Fibroblast of lung (primary cell): ENCODE results near the gene MRPS34.
A peak's percentile ranks its signal among the peaks of the same experiment; 100 is the strongest.

Experiments used
- EZH2 ChIP-seq: IDR thresholded peaks from 2 replicates; pipeline ENCODE4 v1.5.1; 2012; ENCODE audit warnings: low read length, control low read depth, mild to moderate bottlenecking; ENCODE audit errors: missing control alignments
- TF ChIP-seq, protein P1 (sequence below), 2 donors: IDR thresholded peaks in 1 of 2; conservative IDR thresholded peaks in 1 of 2; 1 replicate in 1 of 2; 2 replicates in 1 of 2; pipeline ENCODE4 v1.5.1; 2011 to 2012; ENCODE audit warnings: low read length in 2 of 2, control low read depth in 1 of 2, inconsistent platforms in 1 of 2, low read depth in 1 of 2, mild to moderate bottlenecking in 1 of 2

- TF ChIP-seq, protein P1, sequence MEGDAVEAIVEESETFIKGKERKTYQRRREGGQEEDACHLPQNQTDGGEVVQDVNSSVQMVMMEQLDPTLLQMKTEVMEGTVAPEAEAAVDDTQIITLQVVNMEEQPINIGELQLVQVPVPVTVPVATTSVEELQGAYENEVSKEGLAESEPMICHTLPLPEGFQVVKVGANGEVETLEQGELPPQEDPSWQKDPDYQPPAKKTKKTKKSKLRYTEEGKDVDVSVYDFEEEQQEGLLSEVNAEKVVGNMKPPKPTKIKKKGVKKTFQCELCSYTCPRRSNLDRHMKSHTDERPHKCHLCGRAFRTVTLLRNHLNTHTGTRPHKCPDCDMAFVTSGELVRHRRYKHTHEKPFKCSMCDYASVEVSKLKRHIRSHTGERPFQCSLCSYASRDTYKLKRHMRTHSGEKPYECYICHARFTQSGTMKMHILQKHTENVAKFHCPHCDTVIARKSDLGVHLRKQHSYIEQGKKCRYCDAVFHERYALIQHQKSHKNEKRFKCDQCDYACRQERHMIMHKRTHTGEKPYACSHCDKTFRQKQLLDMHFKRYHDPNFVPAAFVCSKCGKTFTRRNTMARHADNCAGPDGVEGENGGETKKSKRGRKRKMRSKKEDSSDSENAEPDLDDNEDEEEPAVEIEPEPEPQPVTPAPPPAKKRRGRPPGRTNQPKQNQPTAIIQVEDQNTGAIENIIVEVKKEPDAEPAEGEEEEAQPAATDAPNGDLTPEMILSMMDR (conservative IDR thresholded peaks at IDR 0.05 in 1 of 2, IDR thresholded peaks at IDR 0.05 in 1 of 2; ENCODE audit: low read depth in 1 of 2, low read length in 2 of 2), result peak; percentile 63 to 75
- no peak for TF ChIP-seq EZH2
Observed at GRCh38 chr16:1812732-1813163, 39.8 kb upstream of the MRPS34 start.
